Measurements from ENCODE around the gene CRB2.

Gene CRB2

DNA sequence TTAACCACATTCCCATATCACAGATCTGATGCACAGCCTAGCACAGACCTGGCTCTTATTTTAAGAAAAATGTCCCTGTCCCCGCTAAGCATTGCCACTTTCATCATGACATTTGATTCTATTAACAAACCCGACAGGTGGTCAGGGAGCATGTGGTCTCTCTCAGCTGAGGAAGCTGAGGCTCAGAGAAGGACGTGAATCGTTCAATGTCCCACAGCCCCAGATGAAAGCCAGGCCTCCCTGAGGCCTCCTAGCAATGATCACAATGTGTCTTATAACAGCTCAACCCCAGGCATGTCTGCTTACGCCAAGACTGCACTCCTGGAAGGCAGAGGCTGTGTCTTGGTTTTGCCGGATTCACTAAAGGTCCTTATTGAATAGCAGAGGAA is 10.4 kb upstream of the CRB2 start:
- FAIRE-seq: no peak
- no peak for DNase-seq (ENCODE audit: extremely low spot score, insufficient read length, low read depth)

DNA sequence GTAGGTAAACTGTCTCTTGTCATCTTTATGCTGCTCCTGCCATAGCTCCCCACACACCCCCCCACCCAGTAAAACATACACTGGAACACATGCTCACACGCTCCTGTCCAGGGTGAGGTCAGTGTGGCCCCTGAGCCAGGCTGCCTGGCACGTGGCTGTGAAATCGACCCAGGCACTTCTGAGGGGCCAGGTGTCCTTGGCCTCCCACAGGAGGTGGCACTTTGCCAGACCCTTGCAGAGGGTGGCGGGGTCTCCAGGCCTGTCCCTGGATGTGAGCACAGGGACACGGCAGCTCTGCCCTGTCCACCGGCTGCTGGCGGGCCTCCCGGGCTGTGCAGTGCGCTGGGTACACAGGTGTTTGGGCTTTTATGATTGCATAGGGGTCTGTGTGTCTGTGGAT is 10.0 kb upstream of the CRB2 start:
- FAIRE-seq: no peak
- no peak for DNase-seq (ENCODE audit: extremely low spot score, insufficient read length, low read depth)

DNA sequence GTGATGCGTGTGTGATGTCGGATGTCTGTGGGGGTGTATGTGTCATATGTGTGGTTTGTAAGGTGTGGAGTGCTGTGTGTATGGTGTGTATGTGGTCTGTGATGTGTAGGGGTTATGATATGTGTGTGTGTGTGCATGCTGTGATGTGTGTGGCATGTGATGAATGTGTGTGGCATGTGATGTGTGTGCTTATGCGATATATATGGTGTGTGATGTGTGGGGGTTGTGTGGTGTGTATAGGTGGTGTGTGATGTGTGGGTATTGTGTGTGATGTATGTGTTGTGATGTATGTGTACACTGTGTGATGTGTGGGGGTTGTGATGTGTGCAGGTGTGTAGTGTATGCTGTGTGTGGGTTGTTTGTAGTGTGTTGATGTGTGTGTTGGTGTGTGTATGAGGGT is 9.2 kb upstream of the CRB2 start:
- no peak for FAIRE-seq
- DNase-seq (ENCODE audit: extremely low spot score, insufficient read length, low read depth): no peak

DNA sequence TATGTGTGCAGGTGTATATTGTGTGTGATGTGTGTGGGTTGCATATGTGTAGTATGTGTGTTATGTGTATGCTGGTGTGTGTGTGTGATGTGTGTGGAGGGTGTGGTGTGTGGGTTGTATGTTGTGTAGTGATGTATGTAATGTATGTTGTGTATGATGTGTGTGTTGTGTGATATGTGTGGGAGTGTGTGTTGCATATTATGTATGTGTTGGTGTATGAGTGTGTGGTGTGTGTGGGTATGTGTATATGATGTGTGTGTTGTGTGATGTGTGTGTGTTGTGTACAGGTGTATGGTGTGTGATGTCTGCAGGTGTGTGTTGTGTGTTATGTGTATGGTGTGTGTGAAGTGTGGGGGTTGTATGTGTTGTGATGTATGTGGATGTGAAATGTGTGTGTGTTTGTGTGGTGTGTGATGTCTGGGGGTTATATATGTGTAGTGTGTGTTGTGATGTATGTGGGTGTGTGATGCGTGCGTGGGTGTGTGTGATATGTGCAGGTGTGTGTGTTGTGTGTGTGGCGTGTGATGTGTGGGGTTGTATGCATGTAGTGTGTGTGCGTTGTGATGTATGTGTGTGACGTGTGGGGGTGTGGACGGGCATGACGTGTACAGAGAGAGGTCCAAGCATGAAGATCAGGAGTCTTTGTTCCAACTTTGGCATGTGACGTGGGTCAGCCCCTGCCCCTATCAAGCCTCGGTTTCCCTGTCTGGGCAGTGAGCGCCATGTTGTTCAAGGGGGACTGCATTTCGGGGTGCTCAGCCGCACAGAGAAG is 8.5 kb upstream of the CRB2 start:
- FAIRE-seq: peak; percentile 51
- no peak for DNase-seq (ENCODE audit: extremely low spot score, insufficient read length, low read depth)

DNA sequence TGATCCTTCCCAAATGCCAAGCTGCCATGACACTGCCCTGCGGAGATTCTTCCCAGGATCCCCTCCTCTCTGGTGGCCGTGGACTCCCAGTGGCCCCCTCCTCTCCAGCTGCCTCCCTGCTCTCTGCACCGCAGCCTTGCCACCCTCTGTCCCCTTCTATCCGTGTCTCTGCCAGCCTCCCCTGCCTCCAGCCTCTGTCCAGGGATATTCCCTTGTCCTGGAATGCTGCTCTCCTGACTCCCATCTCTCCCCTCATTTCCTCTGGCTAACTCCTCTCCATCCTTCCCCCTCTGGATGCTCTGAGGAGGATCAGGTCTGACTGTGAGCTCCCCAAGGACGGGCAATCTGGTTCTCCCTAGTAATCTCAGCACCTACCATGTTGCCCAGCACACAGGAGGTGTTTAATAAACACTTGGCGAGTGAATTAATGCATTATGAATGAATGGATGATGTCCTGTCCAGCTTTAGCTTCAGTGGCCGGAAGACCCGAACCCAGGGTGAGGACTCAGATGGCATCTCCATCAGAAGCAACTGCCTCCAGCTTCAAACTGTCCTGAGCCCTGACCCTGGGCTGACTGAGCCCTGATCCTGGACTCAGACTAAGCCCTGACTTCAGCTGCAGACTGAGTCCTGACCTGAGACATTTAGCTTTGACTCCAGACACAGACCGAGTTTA is 7.5 kb upstream of the CRB2 start:
- FAIRE-seq: no peak
- no peak for DNase-seq (ENCODE audit: extremely low spot score, insufficient read length, low read depth)

DNA sequence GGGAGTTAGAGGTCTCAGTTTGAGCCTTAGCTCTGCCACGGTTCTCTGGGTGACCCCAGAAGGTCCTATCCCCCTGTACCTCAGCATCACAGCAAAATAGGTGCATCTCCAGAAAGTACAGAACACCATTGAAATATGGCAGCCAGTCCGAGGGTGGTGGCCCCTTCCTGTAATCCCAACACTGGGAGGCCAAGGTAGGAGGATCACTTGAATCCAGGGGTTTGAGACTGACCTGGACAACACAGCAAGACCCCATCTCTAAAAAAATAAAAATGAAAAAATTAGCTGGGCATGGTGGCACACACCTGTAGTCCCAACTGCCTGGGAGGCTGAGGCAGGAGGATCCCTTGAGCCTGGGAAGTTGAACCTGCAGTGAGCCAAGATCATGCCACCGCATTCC is 7.0 kb upstream of the CRB2 start:
- DNase-seq (ENCODE audit: extremely low spot score, insufficient read length, low read depth) (no peak), FAIRE-seq (no peak)

DNA sequence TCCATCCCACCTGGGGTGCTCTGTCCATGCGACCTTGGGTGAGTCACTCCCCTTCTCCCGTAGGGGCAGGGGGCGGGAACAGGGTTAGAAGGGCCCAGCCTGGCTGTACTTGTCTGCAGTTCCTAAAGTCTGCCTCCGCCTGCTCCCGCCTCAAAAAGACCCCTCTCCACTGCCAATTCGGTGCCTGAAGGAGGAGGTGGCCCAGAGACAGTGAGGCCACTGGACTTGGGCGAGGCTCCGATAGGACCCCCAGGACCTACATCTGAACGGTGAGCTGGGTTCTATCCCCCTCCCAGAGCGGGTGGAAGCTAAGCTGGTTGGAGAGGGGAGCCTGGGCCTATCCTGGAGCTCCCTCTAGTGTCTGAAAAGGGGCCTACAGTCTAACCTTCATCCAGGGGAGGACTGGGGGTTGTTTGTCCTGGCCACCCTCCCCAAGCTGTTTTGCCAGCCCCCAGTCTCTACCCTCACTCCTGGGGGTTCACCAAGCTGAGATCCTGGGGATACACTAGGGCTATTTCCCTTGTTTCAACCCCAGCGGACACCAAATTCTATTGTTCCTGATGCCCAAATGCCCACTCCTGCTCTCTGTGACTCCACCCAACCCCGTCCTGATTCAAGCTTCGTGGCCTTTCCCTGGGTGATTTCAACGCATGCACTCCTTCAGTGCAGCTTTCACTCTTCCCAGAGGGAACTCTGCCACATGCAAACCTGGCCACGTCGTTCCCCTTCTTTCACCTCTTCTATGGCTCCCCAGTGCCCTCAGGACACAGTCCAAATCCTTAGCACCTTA is 6.1 kb upstream of the CRB2 start:
- FAIRE-seq (peak; percentile 73), DNase-seq (ENCODE audit: extremely low spot score, insufficient read length, low read depth) (peak; percentile 70)

DNA sequence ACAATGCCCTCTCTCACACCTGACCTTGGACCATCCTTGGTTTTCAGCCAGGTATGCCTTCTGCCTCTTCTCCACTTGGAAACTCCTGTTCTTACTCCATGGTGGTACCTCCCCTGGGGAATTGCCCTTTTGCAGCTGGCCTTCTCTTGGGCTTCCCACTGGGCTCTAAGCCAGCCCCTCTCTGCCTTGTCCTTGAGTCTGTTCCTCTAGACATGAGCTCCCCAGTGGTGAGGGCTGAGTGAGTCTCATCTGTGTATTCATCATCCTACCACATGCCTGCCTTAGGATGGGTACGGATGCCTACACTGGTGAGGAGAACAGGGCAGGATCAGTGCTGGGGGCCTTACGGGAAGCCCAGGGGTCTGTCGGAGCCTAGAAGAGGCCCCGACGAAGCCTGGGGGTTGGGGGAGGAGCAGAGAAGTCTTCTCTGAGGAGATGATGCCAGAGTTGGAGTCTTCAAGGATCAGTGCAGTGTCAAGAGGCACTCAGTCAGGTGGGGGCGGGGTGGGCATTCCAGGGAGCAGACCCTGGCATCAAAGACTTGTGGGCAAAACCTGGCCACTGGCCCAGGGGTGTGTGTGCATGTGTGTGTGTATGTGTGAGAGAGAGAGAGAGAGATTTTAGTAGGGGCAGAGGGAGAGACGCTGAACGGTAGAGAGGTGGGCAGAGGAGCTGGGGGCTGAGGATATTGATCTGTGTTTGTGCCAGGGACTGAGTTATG is 5.2 kb upstream of the CRB2 start:
- no peak for FAIRE-seq
- DNase-seq (ENCODE audit: extremely low spot score, insufficient read length, low read depth): no peak

DNA sequence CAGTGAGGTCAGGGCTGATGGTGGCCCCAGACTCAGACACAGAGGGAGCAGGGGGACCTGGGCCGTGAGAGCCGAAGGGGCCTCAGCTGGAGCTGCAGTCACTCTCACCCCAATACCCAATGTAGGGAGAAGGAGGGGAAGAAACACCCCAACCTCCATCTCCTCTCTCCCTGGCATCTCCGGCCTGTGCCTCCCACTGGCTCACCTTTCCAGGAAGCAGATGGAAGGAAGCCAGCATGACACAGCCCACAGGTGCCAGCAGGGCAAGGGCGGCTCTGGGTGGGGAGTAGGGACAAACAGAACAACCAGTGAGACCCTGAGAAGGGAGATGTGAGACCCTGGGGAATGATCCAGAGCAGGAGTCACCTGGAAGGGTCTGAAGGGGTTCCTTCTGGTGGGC is 3.0 kb upstream of the CRB2 start:
- no peak for DNase-seq (ENCODE audit: extremely low spot score, insufficient read length, low read depth)
- no peak for FAIRE-seq

DNA sequence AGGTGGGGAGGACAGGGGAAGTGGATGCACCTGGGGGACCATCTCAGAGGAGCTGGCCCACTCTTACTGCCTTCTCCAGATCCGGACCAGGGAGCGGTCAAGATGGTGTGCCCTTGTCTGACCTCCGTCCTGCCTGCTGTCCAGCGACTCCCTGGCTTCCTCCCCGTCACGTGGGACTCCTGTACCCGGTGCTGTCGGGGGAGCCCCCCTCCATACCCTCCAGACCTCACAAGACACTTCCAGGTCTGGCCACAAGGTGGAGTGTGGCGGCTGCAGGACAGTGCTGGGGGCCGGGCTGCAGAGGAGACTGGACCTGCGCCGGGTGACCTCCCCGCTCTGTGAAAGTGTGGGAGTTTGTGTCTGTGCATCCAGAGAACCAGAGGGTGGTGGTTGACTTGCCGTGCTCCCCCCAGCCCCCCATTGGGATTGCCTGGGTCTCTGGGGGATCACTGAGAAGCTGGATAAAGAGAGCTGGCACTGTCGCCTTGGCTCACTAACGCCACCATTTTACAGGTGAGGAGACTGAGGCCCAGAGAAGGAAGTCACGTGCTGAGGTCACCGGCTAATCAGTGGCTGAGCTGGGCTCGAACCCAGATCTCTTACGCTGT is 1.9 kb upstream of the CRB2 start:
- FAIRE-seq (peak; percentile 67), DNase-seq (ENCODE audit: extremely low spot score, insufficient read length, low read depth) (peak; percentile 59)

DNA sequence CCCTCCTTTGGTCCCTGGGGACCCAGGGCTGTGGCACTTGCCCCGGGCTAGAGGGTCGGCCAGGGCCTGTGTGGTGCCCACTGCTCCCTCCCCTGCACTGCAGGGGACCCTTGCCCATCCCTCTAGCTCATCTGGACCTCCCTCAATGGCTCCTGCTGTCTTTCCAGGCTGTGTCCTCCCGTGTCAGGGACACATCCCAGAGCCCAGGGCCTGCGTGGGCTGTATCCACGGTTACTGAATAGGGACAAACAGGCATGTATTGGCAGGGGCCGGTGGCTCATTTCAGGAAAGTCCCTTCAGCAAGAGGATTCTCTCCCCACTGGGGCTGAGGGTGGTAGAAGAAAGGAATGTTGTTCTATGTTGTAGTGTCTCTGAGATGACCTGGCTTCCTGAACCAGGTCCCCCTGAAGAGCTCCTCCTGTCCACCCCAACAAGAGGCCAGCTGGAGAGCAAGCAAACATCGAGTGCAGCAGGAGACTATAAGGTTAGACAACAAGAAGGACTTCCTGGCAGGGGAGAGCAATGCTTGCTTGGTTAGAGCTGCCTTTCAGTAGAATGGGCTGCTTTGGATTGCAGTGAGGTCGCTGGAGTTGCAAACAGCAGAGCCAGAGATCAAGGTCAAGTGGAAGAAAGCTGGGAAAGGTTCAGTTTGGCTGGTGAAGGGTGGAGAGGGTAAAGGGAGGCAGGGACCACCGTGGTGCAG is 1.0 kb upstream of the CRB2 start:
- DNase-seq (ENCODE audit: extremely low spot score, insufficient read length, low read depth): no peak

DNA sequence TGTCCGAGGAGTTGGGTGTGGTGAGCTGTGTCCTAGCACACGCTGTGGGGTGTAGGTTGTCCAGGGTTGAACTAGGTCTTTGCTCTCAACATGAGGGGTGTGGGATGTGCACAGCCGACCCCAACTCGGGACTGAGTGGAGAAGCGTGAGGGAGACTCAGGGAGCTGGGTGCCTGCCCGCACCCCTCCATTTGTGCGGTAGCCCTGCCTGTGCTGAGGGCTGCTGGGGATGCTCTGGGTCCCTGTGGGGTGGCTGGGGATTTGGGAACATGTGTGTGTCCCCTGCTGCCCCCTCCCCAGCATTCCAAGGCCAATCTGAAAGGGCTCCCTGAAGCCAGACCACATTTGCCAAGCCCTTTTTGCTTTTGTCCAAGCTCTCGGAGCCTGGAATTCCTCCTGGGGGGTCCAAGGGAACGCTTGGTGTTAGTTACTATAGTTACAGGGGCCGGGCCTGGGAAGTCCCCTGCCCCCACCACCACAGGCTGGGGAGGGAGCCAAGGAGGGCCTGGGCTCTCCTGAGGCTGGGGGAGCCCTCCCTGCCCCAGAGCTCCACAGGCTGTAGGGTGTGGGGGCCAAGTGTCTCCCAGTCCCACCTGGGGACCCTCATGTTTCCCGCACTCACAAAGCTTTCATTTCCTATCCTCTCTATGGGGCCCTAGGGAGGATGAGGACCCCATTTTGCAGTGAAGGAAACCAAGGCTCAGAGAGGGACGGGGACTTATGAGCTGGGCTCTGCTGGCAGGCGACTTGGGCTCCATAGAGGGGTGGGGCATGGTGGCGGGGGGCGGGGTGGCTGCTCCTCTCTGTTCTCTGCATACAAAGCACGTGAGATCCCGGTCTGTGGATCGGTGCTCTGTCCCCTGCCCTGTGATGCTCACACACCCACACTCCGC is 1.1 kb downstream of the CRB2 start:
- no peak for DNase-seq (ENCODE audit: extremely low spot score, insufficient read length, low read depth)
- no peak for FAIRE-seq

More for the DNA sequence above, 1.0 kb upstream of the CRB2 start:
- no peak for FAIRE-seq

DNA sequence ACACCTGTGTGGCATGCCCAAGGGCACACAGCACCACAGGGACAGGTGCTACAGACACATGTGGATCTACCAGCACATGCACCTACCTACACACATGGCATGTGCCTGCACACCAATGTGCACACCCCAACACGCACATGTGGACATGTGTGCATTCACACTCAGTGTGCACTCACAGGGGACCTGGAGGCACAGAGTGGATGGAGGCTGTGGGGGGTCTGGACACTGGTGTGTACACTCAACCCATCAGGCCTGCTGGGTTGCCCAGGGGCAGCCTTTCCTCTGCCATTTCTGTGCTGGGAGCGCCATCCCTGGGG is 1.7 kb downstream of the CRB2 start:
- FAIRE-seq (no peak), DNase-seq (ENCODE audit: extremely low spot score, insufficient read length, low read depth) (no peak)

DNA sequence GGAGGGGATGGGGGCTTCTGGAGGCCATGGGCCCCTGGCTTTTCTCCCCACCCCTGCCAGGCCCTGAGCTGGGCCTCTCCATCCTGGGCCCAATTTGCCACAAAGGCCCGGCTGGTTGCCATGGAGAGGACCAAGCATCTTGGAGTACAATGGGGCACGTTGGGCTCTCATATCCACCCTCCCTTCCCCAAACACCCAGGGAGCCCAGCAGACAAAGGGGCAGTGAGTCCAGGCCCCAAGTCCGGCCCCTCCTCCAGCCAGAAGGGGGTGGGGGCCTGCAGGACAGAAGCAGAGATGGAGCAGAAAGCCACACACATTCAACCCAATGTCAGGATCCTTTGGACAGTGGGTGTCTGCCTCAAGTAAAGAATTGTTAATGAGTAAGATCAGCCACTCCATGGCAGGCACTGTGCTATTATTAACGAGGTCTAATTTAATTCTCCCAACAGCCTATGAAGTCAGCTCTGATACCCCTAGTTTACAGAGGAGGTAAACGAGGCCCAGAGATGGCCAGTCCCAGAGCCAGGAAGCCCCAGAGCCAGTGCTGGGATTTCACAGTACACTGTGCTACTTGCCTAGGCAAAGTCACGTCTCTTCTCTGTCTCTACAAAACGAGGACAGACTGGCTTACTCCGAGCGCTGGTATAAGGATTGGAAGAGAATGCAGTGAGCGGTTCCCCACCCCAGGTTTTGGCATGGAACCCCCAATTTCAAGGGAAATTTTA is 2.3 kb downstream of the CRB2 start:
- FAIRE-seq: no peak
- no peak for DNase-seq (ENCODE audit: extremely low spot score, insufficient read length, low read depth)

DNA sequence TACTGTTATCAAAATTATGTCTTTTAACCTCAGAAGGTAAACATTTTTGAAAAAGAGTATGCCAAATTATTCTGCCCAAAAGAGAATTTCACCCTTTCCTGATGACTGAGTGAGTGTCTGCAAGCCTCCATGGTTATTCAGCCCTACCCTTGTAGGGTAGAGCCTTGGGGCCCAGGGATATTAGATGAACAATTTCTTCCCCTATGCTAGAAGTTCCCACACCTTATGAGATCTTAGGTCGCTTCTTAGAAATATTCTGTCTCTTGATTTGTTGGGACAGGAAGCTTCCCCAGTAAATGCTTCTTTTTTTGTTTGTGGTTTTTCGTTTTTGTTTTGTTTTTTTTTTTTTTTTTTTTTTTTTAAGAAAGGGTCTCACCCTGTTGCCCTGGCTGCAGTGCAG is 3.1 kb downstream of the CRB2 start:
- FAIRE-seq: no peak

DNA sequence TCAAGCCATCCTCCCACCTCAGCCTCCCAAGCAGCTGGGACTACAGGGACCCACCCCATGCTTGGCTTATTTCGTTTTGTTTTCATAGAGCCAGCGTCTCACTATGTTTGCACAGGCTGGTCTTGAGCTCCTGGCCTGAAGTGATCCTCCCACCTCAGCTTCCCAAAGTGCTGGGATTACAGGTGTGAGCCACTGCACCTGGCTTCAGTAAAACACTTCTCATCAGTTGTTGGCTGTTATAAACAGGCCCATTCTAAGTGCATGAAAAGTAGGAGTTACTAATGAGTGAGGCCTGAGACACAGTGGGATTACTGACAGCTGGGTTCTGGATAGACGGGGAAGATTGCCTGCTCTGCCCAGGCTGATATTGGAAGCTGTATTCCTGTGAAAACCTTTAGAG is 3.5 kb downstream of the CRB2 start:
- no peak for DNase-seq (ENCODE audit: extremely low spot score, insufficient read length, low read depth)
- FAIRE-seq: no peak

More for the DNA sequence above, 3.1 kb downstream of the CRB2 start:
- DNase-seq (ENCODE audit: extremely low spot score, insufficient read length, low read depth): no peak

DNA sequence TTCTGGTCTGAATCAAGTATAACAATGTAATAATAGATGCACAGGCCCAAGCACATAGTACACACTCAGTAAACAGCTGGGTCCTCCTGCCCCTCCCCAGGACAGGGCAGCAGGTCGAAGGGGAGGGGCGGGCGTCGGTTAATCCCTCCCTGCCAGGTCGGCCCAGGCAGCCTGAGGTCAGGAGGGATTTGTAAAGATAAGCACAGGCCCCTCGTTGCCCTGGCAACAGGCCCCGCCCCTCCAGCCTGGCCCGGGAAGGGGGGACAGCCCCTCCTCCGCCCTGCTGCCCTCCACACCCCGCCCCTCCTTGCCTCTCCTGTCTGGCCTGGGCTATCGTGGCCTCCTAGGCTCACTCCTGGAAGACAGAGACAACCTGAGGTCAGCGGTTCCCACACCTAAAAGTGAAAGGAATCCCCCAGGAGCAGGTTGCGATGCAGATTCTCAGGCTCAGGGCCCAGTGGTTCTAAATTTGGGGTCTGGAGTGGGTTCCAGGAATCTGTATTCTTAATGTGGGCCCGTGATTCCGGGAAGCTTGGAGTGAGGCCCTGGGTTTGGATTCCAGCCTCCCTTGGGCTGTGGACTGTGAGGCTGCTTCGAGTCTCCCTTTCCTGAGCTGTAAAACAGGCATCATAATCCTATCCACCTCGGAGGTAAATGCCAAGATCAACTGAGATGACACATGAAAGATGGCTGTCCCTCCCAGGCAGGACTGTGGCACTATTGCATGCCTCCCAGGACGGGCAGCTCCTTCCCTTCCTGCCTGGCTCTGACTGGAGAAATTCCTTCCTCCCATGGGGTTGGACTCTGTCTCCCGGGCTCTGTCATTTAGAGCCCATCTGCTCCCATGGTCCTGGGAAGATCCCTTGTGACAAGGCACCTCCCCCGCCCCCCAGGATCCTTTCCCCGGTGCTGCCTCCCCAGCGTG is 4.4 kb downstream of the CRB2 start:
- no peak for DNase-seq (ENCODE audit: extremely low spot score, insufficient read length, low read depth)
- no peak for FAIRE-seq
